Epithelial cell of esophagus (primary cell): ENCODE data around the gene RNU6-1.
A peak's percentile ranks its signal among the peaks of the same experiment; 100 is the strongest.

Source experiments
- DNase-seq: peaks from one replicate; pipeline ENCODE4 v3.0.0; 2010; ENCODE audit warnings: low read depth
- H3K4me3 ChIP-seq: 2 replicates; pipeline ENCODE4 v1.5.1; 2011; ENCODE audit warnings: mild to moderate bottlenecking, low read length, control low read depth
- TF ChIP-seq, protein P1 (sequence below): IDR thresholded peaks from 2 replicates; pipeline ENCODE4 v1.5.1; 2011; ENCODE audit warnings: low read depth, mild to moderate bottlenecking, low read length, control low read depth, inconsistent platforms; ENCODE audit not compliant: insufficient read depth; ENCODE audit errors: missing control alignments

RNU6-1 gene

DNA sequence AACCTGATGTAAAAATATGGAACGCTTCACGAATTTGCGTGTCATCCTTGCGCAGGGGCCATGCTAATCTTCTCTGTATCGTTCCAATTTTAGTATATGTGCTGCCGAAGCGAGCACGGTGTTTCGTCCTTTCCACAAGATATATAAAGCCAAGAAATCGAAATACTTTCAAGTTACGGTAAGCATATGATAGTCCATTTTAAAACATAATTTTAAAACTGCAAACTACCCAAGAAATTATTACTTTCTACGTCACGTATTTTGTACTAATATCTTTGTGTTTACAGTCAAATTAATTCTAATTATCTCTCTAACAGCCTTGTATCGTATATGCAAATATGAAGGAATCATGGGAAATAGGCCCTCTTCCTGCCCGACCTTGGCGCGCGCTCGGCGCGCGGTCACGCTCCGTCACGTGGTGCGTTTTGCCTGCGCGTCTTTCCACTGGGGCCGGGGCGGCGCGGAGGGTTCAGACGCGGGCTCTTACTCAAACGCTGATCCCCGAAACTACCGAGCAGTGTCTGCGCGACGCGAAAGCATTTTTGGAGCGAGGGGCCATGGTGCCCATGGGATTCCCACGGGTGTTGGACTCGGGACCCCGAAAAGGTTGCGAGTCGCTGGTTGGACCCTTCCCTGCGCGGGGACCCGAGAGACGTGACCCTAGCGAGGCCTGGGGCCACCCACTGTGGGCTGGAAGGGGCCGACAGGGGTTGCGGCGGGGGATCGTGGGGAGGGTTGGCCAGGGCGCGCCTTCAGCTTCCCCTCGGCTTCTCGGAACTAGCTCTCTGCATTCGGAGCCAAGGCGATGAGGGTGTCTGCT, at the start of gene RNU6-1:
TSS of gene RNU6-1 (minus strand) at position 117 of the 820 bp plus-strand sequence.
- peak within 1 kb of the TSS; percentile 98 for H3K4me3 ChIP-seq
- TF ChIP-seq, protein P1, sequence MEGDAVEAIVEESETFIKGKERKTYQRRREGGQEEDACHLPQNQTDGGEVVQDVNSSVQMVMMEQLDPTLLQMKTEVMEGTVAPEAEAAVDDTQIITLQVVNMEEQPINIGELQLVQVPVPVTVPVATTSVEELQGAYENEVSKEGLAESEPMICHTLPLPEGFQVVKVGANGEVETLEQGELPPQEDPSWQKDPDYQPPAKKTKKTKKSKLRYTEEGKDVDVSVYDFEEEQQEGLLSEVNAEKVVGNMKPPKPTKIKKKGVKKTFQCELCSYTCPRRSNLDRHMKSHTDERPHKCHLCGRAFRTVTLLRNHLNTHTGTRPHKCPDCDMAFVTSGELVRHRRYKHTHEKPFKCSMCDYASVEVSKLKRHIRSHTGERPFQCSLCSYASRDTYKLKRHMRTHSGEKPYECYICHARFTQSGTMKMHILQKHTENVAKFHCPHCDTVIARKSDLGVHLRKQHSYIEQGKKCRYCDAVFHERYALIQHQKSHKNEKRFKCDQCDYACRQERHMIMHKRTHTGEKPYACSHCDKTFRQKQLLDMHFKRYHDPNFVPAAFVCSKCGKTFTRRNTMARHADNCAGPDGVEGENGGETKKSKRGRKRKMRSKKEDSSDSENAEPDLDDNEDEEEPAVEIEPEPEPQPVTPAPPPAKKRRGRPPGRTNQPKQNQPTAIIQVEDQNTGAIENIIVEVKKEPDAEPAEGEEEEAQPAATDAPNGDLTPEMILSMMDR = no peak
- DNase-seq = peak; percentile 89

DNA sequence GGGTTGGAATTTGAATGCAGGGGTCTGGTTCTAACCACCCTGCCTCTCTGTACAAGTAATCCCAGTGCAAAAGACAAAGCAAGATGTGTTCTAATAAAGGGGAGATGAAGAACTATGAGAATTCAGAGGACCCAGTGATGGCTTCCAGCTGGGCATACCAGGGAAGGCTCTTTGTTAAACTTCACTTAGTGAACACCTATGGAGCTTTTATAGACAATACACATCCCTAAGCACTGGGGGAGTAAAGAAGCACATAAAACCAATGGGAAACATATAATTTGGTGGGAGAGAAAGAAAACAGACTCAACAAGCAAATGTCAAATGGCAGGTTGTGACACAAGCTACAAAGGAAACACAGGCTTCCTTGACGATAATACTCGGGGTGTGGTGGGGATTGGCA, 47.9 kb upstream of the RNU6-1 start:
- no peak for DNase-seq
- H3K4me3 ChIP-seq = no peak overlapping the region
- TF ChIP-seq, protein P1 = no peak

DNA sequence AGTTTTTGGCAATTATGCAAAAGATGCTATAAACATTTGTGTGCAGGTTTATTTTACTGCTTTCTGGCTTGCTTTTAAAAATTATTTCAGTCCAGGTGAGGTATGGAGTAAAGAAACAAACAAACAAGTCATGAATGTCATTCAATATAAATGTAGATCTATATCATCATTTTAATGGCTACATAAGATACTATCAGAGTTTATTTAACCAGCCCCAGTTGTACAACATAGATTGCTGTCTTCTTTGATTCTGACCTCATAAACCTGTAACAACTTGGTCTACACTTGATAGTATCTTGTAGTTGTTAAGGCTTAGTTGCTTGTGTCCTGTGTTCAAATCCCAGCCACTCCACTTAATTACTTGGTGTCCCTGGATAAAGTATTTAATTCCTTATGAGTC, 46.0 kb upstream of the RNU6-1 start:
- H3K4me3 ChIP-seq = no peak overlapping the region
- TF ChIP-seq, protein P1 = no peak
- no peak for DNase-seq

DNA sequence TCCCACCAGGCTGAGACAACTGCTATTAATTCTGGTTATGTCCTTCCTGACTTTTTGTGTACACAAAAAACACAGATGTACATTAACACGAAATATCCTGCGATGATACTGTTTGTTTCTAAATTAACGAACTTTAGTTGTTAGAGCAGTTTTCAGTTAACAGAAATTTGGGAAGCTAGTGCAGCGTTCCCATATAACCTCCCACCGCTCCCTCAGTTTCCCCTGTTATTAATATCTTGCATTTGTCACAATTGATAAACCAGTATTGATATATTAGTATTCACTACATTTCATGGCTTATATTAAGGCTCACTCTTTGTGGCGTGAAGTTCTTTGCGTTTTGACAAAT, 45.3 kb upstream of the RNU6-1 start:
- DNase-seq = no peak
- TF ChIP-seq, protein P1 = no peak
- H3K4me3 ChIP-seq = peak overlapping the region; percentile 29

DNA sequence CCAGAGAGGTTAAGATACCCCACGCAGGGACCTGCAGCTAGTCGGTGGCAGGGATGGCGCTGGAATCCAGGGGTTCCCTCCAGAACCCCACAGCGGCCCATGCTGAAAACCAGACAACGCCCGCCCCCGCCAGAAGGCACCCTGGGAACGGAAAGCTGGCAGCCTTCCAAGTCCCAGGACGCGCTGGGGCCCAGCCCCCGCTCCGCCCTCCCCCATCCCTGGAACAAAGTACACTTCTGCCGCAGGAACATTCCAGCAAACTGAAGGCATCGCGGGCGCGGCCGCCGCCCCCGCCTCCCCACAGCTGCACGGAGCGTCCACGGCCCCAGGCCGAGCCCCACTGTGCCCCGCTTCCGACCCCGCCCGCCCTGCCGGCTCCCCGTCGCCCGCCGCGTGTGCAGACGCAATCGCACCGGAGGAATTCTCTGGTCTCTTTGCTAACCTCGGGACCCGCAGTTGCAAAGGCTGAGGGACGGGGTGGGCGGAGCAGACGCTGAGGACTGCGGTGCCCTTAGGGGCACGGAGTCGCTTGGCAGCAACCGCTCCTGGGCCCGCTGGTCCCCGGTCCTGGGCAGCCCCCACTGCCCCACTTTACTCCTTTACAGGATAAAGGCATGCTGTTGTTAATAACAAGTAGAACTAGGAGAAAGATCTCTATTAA, 44.8 kb upstream of the RNU6-1 start:
- H3K4me3 ChIP-seq = peak overlapping the region; percentile 29
- DNase-seq = peak; percentile 82
- TF ChIP-seq, protein P1 = no peak

DNA sequence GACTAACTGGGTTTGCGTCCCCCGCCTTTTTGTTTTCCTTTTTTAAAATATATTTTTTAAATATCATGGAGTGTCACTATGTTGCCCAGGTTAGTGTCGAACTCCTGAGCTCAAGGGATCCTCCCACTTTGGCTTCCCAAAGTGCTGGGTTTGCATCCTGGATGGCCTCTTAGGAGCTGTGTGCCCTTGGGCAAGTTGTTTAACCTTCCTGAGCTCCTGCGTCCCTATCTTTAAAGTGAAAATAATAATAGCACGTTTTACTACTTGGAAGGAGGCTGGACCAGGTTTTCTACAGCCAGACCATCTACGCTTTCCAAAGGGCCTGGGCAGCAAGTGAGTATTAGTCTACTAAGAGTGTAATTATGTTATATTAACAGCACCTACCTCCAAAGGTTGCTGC, 44.2 kb upstream of the RNU6-1 start:
- TF ChIP-seq, protein P1 = no peak
- DNase-seq = no peak
- no peak overlapping the region for H3K4me3 ChIP-seq

DNA sequence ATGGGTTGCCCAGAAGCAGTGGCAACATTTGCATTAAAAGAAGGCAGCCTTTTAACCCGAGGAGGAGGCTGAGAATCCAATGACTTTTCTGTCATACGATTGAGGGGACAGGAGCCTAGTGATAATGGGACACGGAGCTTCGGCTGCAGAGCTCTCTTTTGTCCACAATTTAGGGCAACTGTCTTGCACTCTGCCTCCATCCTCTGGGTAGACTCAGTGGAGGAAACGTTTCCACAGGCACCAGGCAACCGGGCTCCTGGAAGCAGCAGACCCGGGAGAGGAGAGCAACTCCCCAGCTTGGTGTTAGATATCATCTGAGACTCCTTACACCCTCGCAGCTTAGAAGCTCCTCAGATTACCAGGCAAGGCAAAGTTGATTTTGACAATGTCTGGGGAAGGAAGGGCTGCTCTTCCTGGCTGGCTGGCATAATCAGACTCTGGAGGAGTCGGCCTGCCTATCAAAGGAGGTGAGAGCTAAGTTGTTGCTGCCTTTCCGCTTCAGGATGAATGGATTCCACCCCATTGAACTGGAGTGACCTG, 43.5 kb upstream of the RNU6-1 start:
- TF ChIP-seq, protein P1 = no peak
- DNase-seq = no peak
- no peak overlapping the region for H3K4me3 ChIP-seq
